ENCODE results near the gene MAST4.

The MAST4 gene

DNA sequence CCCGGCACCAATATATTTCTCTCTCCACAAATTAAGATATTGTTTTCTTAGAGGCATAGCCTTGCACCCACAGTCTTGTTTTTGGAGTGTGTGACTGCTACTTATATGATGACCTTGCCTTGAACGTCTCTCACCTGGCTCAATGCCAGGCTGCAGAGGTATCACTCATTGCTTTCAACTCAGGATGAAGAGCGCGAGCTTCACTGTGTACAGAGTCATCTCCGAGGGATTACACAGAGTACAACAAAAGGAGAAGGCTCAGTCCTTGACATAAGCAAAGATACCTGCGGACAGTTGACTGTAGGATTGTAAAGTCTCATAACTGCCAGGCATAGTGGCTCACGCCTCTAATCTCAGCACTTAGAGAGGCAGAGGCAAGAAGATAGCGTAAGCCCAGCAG is 546.6 kb downstream of the MAST4 start:
- CTCF ChIA-PET, result no interaction called here
- Histone ChIP-seq H3K9me3 (ENCODE audit: control insufficient read depth, insufficient read depth, low read depth, low read length) (no peaks in the 10 kb centered on the region), H3K4me3 (ENCODE audit: low read depth, low read length) (no peak overlapping the region), H3K36me3 (ENCODE audit: control insufficient read depth in 2 of 2, insufficient read depth in 1 of 2, low read length in 2 of 2) (peaks cover 0 to 42% of the 10 kb centered on the region in 2 experiments; a peak in 1 of 3 replicates), H3K27ac (ENCODE audit: extremely low read depth, low read depth, low read length) (no peak overlapping the region), H3K4me1 (ENCODE audit: control insufficient read depth, insufficient read depth, low read length) (no peaks in the 10 kb centered on the region; the same call in 1 of the 2 replicates)
- TF ChIP-seq ZNF157 (tag by site-specific recombination; IDR thresholded peaks at IDR 0.05), result no peak
- TF ChIP-seq ZNF391 (tag by site-specific recombination; IDR thresholded peaks at IDR 0.05; ENCODE audit: borderline replicate concordance, low read depth), result no peak
- TF ChIP-seq ZNF704 (tag by site-specific recombination; IDR thresholded peaks at IDR 0.05), result no peak
- TF ChIP-seq BCL11B (tag by site-specific recombination; IDR thresholded peaks at IDR 0.05; ENCODE audit: low read depth), result no peak
- no peak for TF ChIP-seq ZSCAN23 (tag by site-specific recombination; IDR thresholded peaks at IDR 0.05)
- TF ChIP-seq, protein P1, sequence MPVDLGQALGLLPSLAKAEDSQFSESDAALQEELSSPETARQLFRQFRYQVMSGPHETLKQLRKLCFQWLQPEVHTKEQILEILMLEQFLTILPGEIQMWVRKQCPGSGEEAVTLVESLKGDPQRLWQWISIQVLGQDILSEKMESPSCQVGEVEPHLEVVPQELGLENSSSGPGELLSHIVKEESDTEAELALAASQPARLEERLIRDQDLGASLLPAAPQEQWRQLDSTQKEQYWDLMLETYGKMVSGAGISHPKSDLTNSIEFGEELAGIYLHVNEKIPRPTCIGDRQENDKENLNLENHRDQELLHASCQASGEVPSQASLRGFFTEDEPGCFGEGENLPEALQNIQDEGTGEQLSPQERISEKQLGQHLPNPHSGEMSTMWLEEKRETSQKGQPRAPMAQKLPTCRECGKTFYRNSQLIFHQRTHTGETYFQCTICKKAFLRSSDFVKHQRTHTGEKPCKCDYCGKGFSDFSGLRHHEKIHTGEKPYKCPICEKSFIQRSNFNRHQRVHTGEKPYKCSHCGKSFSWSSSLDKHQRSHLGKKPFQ (tag by site-specific recombination; IDR thresholded peaks at IDR 0.05), result no peak
- TF ChIP-seq ZNF488 (tag by site-specific recombination; IDR thresholded peaks at IDR 0.05), result no peak
- no peak for TF ChIP-seq ZNF529 (tag by site-specific recombination; IDR thresholded peaks at IDR 0.05; ENCODE audit: insufficient replicate concordance)
- no peak for TF ChIP-seq PRDM1 (tag by site-specific recombination; IDR thresholded peaks at IDR 0.05)
- TF ChIP-seq ZBTB48 (tag by site-specific recombination; IDR thresholded peaks at IDR 0.05), result no peak
- POLR2A ChIA-PET, result no interaction called here

DNA sequence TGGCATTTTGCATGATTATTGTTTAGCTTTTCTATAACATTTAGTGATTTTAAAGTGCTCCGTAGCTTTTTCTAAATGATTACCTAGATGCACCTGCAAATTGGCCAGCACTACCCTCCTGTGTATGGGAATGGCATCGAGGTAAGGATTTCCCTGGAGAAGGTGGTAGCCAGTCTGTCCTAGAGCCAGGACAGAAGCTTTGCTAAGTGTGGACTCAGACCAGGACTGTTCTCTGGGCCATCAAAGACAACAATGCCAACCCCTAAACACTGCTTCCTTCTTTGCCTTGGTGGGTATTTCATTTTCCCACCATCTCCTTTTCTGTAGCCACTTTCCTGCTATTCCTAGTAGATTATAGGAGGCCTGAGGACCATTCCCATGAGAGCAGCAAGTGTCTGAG is 547.4 kb downstream of the MAST4 start:
- H3K36me3 ChIP-seq (ENCODE audit: control insufficient read depth in 2 of 2, insufficient read depth in 1 of 2, low read length in 2 of 2), result peaks cover 0 to 42% of the 10 kb centered on the region in 2 experiments; a peak in 1 of 3 replicates
- ChIA-PET POLR2A (no interaction called here), CTCF (interaction anchor here (0.5 to 0.6 kb wide), 2 partner anchors 279 to 1318 kb away, joined by 3 read pairs; no protein-coding TSS in a partner anchor)
- no peak overlapping the region for H3K27ac ChIP-seq (ENCODE audit: extremely low read depth, low read depth, low read length)
- no peak for TF ChIP-seq MYNN (tag by site-specific recombination; IDR thresholded peaks at IDR 0.05; ENCODE audit: borderline replicate concordance)
- H3K9me3 ChIP-seq (ENCODE audit: control insufficient read depth, insufficient read depth, low read depth, low read length), result no peaks in the 10 kb centered on the region
- H3K4me3 ChIP-seq (ENCODE audit: low read depth, low read length), result no peak overlapping the region
- no peaks in the 10 kb centered on the region; the same call in 1 of the 2 replicates for H3K4me1 ChIP-seq (ENCODE audit: control insufficient read depth, insufficient read depth, low read length)

DNA sequence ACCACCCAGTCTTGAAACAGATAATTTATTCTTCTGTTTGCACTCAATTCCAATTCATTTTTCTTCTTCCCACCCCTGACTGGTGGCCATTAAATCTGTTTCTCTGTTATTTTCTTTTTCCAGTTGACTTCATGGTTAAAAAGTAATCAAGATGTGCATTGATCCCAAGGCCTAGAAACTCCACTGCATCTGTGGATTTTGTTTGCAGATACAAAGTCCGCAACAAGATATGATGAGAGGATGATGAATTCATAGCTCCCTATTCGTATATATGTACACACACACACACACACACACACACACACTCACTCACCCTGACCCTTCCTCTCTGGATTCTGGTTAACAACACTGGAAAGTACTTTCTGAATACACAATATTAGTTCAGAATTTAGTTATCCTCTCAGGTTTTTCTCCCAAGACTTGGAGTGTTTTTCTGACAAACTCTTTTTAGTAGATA is 548.0 kb downstream of the MAST4 start:
- POLR2A ChIA-PET, result no interaction called here
- no peaks in the 10 kb centered on the region for H3K9me3 ChIP-seq (ENCODE audit: control insufficient read depth, insufficient read depth, low read depth, low read length)
- no peaks in the 10 kb centered on the region; the same call in 1 of the 2 replicates for H3K4me1 ChIP-seq (ENCODE audit: control insufficient read depth, insufficient read depth, low read length)
- no peak for TF ChIP-seq ZNF791 (tag by site-specific recombination; IDR thresholded peaks at IDR 0.05)
- no peak for TF ChIP-seq SP2 (tag by site-specific recombination; IDR thresholded peaks at IDR 0.05)
- no peak for TF ChIP-seq ZNF175 (tag by site-specific recombination; IDR thresholded peaks at IDR 0.05)
- TF ChIP-seq ZNF785 (tag by site-specific recombination; IDR thresholded peaks at IDR 0.05), result no peak
- no peak for TF ChIP-seq KLF17 (tag by site-specific recombination; IDR thresholded peaks at IDR 0.05)
- TF ChIP-seq ZNF776 (tag by site-specific recombination; IDR thresholded peaks at IDR 0.05; ENCODE audit: borderline replicate concordance), result no peak
- TF ChIP-seq ZBTB17 (tag by site-specific recombination; IDR thresholded peaks at IDR 0.05), result no peak
- TF ChIP-seq, protein P2, sequence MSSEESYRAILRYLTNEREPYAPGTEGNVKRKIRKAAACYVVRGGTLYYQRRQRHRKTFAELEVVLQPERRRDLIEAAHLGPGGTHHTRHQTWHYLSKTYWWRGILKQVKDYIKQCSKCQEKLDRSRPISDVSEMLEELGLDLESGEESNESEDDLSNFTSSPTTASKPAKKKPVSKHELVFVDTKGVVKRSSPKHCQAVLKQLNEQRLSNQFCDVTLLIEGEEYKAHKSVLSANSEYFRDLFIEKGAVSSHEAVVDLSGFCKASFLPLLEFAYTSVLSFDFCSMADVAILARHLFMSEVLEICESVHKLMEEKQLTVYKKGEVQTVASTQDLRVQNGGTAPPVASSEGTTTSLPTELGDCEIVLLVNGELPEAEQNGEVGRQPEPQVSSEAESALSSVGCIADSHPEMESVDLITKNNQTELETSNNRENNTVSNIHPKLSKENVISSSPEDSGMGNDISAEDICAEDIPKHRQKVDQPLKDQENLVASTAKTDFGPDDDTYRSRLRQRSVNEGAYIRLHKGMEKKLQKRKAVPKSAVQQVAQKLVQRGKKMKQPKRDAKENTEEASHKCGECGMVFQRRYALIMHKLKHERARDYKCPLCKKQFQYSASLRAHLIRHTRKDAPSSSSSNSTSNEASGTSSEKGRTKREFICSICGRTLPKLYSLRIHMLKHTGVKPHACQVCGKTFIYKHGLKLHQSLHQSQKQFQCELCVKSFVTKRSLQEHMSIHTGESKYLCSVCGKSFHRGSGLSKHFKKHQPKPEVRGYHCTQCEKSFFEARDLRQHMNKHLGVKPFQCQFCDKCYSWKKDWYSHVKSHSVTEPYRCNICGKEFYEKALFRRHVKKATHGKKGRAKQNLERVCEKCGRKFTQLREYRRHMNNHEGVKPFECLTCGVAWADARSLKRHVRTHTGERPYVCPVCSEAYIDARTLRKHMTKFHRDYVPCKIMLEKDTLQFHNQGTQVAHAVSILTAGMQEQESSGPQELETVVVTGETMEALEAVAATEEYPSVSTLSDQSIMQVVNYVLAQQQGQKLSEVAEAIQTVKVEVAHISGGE (tag by site-specific recombination; conservative IDR thresholded peaks at IDR 0.05; ENCODE audit: low read depth), result no peak
- TF ChIP-seq OVOL3 (tag by site-specific recombination; IDR thresholded peaks at IDR 0.05), result no peak
- TF ChIP-seq, protein P3, sequence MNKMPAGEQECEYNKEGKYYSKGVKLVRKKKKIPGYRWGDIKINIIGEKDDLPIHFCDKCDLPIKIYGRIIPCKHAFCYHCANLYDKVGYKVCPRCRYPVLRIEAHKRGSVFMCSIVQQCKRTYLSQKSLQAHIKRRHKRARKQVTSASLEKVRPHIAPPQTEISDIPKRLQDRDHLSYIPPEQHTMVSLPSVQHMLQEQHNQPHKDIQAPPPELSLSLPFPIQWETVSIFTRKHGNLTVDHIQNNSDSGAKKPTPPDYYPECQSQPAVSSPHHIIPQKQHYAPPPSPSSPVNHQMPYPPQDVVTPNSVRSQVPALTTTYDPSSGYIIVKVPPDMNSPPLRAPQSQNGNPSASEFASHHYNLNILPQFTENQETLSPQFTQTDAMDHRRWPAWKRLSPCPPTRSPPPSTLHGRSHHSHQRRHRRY (tag by site-specific recombination; IDR thresholded peaks at IDR 0.05), result no peak
- TF ChIP-seq ZNF529 (tag by site-specific recombination; IDR thresholded peaks at IDR 0.05; ENCODE audit: insufficient replicate concordance), result no peak
- CTCF ChIA-PET, result interaction anchor here (0.5 to 1.0 kb wide), 2 partner anchors 23 to 280 kb away, joined by 3 read pairs; no protein-coding TSS in a partner anchor
- no peak overlapping the region for H3K27ac ChIP-seq (ENCODE audit: extremely low read depth, low read depth, low read length)
- peaks cover 0 to 42% of the 10 kb centered on the region in 2 experiments; a peak in 1 of 3 replicates for H3K36me3 ChIP-seq (ENCODE audit: control insufficient read depth in 2 of 2, insufficient read depth in 1 of 2, low read length in 2 of 2)
- H3K4me3 ChIP-seq (ENCODE audit: low read depth, low read length), result no peak overlapping the region
